WTC11 (cell line): ENCODE data around the gene INTS12. TPM values are rescaled to one million over a fixed set of nuclear protein-coding genes. Genes with fewer than 3 reads are reported as not detected.
"Not testable (repeated sequence)": the region's sequence is repeated elsewhere in the genome, so short reads cannot be mapped to it uniquely, and the experiment has no call there.

ENCODE experiments used
- ATAC-seq: fragments of 200-7000 bp; cut with Tn5 transposase; 2 replicates; pipeline ENCODE4 v1.10.0; 2021; ENCODE audit warnings: mild to moderate bottlenecking, moderate library complexity
- CTCF ChIA-PET: fragments of 300-600 bp; sonication (Branson Sonifier 250); formaldehyde crosslinking; loops from one replicate; lab custom pipeline; 2021; ENCODE audit warnings: antibody characterized with exemption; lab: Charles Lee
- POLR2A ChIA-PET: fragments of 350-600 bp; sonication (Branson Sonifier 250); formaldehyde crosslinking; loops from one replicate; lab custom pipeline; 2021; ENCODE audit warnings: antibody characterized with exemption; lab: Charles Lee
- DNase-seq: peaks from one replicate; pipeline ENCODE4 v3.0.0; 2021; ENCODE audit warnings: low spot score
- H3K27ac Mint-ChIP-seq: 2 replicates; pipeline ENCODE4 v1.8.0; 2021; ENCODE audit warnings: mixed read lengths
- H3K27me3 Mint-ChIP-seq: 2 replicates; pipeline ENCODE4 v1.8.0; 2021; ENCODE audit warnings: low read depth, mild to moderate bottlenecking, moderate library complexity, mixed read lengths
- H3K36me3 Mint-ChIP-seq: 2 replicates; pipeline ENCODE4 v1.8.0; 2021; ENCODE audit warnings: mixed read lengths
- H3K4me1 Mint-ChIP-seq: 2 replicates; pipeline ENCODE4 v1.8.0; 2022; ENCODE audit warnings: mixed read lengths
- H3K4me3 Mint-ChIP-seq: 2 replicates; pipeline ENCODE4 v1.8.0; 2021; ENCODE audit warnings: mild to moderate bottlenecking, moderate library complexity, mixed read lengths
- H3K9me3 Mint-ChIP-seq: 2 replicates; pipeline ENCODE4 v1.8.0; 2021; ENCODE audit warnings: mixed read lengths
- ATF3 ChIP-seq: sonication (generic); formaldehyde crosslinking; conservative IDR thresholded peaks from 2 replicates; pipeline ENCODE4 v1.8.1; 2022; ENCODE audit warnings: mild to moderate bottlenecking, missing genetic modification reagents
- CREM ChIP-seq: sonication (generic); formaldehyde crosslinking; IDR thresholded peaks from 2 replicates; pipeline ENCODE4 v1.8.1; 2022; ENCODE audit warnings: mild to moderate bottlenecking, missing genetic modification reagents, moderate library complexity
- E2F4 ChIP-seq: sonication (generic); formaldehyde crosslinking; IDR thresholded peaks from 2 replicates; pipeline ENCODE4 v1.8.1; 2022; ENCODE audit warnings: low read depth, mild to moderate bottlenecking, moderate library complexity, missing genetic modification reagents, borderline replicate concordance
- E2F5 ChIP-seq: sonication (generic); formaldehyde crosslinking; IDR thresholded peaks from 2 replicates; pipeline ENCODE4 v1.8.1; 2022; ENCODE audit warnings: mild to moderate bottlenecking, moderate library complexity, missing genetic modification reagents
- ELF4 ChIP-seq: sonication (generic); formaldehyde crosslinking; IDR thresholded peaks from 2 replicates; pipeline ENCODE4 v1.8.1; 2022; ENCODE audit warnings: low read depth, mild to moderate bottlenecking, moderate library complexity, missing genetic modification reagents
- FOXK1 ChIP-seq: sonication (generic); formaldehyde crosslinking; IDR thresholded peaks from 2 replicates; pipeline ENCODE4 v1.8.0; 2022; ENCODE audit warnings: mild to moderate bottlenecking, moderate library complexity, missing genetic modification reagents
- FOXP1 ChIP-seq: sonication (generic); formaldehyde crosslinking; IDR thresholded peaks from 2 replicates; pipeline ENCODE4 v1.8.0; 2022; ENCODE audit warnings: missing genetic modification reagents, mild to moderate bottlenecking, moderate library complexity, borderline replicate concordance
- IRF1 ChIP-seq: sonication (generic); formaldehyde crosslinking; IDR thresholded peaks from 2 replicates; pipeline ENCODE4 v1.8.0; 2023; ENCODE audit warnings: missing genetic modification reagents
- IRF2 ChIP-seq: sonication (generic); formaldehyde crosslinking; IDR thresholded peaks from 2 replicates; pipeline ENCODE4 v1.8.0; 2022; ENCODE audit warnings: low read depth, missing genetic modification reagents, borderline replicate concordance
- JUN ChIP-seq: sonication (generic); formaldehyde crosslinking; IDR thresholded peaks from 2 replicates; pipeline ENCODE4 v1.8.0; 2023; ENCODE audit warnings: mild to moderate bottlenecking, missing genetic modification reagents
- KAT7 ChIP-seq: sonication (generic); formaldehyde crosslinking; IDR thresholded peaks from 2 replicates; pipeline ENCODE4 v1.8.1; 2023; ENCODE audit warnings: missing genetic modification reagents, mild to moderate bottlenecking, borderline replicate concordance
- NFYB ChIP-seq: sonication (generic); formaldehyde crosslinking; conservative IDR thresholded peaks from 2 replicates; pipeline ENCODE4 v1.8.0; 2022; ENCODE audit warnings: low read depth, missing genetic modification reagents
- NR1H2 ChIP-seq: sonication (generic); formaldehyde crosslinking; IDR thresholded peaks from 2 replicates; pipeline ENCODE4 v1.9.0; 2021; ENCODE audit warnings: mild to moderate bottlenecking, moderate library complexity, missing genetic modification reagents
- PRDM15 ChIP-seq: sonication (generic); formaldehyde crosslinking; IDR thresholded peaks from 2 replicates; pipeline ENCODE4 v1.8.0; 2022; ENCODE audit warnings: missing genetic modification reagents
- PREB ChIP-seq: sonication (generic); formaldehyde crosslinking; IDR thresholded peaks from 2 replicates; pipeline ENCODE4 v1.8.1; 2022; ENCODE audit warnings: mild to moderate bottlenecking, missing genetic modification reagents, moderate library complexity, borderline replicate concordance
- RELA ChIP-seq: sonication (generic); formaldehyde crosslinking; IDR thresholded peaks from 2 replicates; pipeline ENCODE4 v1.8.1; 2022; ENCODE audit warnings: missing genetic modification reagents, mild to moderate bottlenecking, borderline replicate concordance
- ZNF138 ChIP-seq: sonication (generic); formaldehyde crosslinking; conservative IDR thresholded peaks from 2 replicates; pipeline ENCODE4 v1.8.1; 2022; ENCODE audit warnings: mild to moderate bottlenecking, moderate library complexity, missing genetic modification reagents
- ZNF263 ChIP-seq: sonication (generic); formaldehyde crosslinking; IDR thresholded peaks from 2 replicates; pipeline ENCODE4 v1.8.1; 2022; ENCODE audit warnings: low read depth, mild to moderate bottlenecking, moderate library complexity, missing genetic modification reagents
- ZNF317 ChIP-seq: sonication (generic); formaldehyde crosslinking; IDR thresholded peaks from 2 replicates; pipeline ENCODE4 v1.8.1; 2023; ENCODE audit warnings: low read depth, mild to moderate bottlenecking, moderate library complexity, missing genetic modification reagents, borderline replicate concordance
- ZNF416 ChIP-seq: fragments of 250-450 bp; sonication (Bioruptor Pico); IDR thresholded peaks from 2 replicates; pipeline ENCODE4 v1.9.0; 2021; ENCODE audit warnings: mild to moderate bottlenecking, inconsistent platforms
- ZNF512 ChIP-seq: sonication (generic); formaldehyde crosslinking; IDR thresholded peaks from 2 replicates; pipeline ENCODE4 v1.8.1; 2022; ENCODE audit warnings: missing genetic modification reagents, borderline replicate concordance
- total RNA-seq: library from RNA; stranded (reverse); gene quantifications from 3 replicates; pipeline ENCODE4 v1.2.3, GENCODE V29; 2021

The INTS12 gene
- total RNA-seq, 1 experiment from 2014 or later, result 10.0 TPM

GRCh38 chr4:105698607-105699006 lies 9.9 kb downstream of the INTS12 start (continued):
- TF ChIP-seq NFYB (CRISPR knock-in tag), result no peak
- no peak for TF ChIP-seq ZNF138 (CRISPR knock-in tag)
- no peak for TF ChIP-seq ZNF263 (CRISPR knock-in tag)
- TF ChIP-seq ZNF317 (CRISPR knock-in tag), result no peak
- TF ChIP-seq JUN, result no peak
- no peak for TF ChIP-seq E2F4 (CRISPR knock-in tag)
- TF ChIP-seq CREM, result no peak
- TF ChIP-seq IRF1 (CRISPR knock-in tag), result no peak
- TF ChIP-seq RELA (CRISPR knock-in tag), result no peak
- TF ChIP-seq PRDM15 (CRISPR knock-in tag), result no peak
- no peak for TF ChIP-seq PREB (CRISPR knock-in tag)
- no peak for TF ChIP-seq IRF2 (CRISPR knock-in tag)
- no peak for TF ChIP-seq ELF4 (CRISPR knock-in tag)

- POLR2A ChIA-PET, result interaction anchor here (0.6 kb wide), 1 partner anchor 599 kb away, joined by 3 read pairs; no protein-coding TSS in a partner anchor
- H3K9me3 Mint-ChIP-seq, ATAC-seq, CTCF ChIA-PET, H3K27ac Mint-ChIP-seq, H3K27me3 Mint-ChIP-seq, H3K4me1 Mint-ChIP-seq, H3K4me3 Mint-ChIP-seq, H3K36me3 Mint-ChIP-seq, DNase-seq: not testable (repeated sequence)
These were observed 12.7 kb downstream of the INTS12 start for GRCh38 chr4:105695832-105696231.

GRCh38 chr4:105694812-105695211 lies 13.7 kb downstream of the INTS12 start:
- DNase-seq, H3K4me1 Mint-ChIP-seq, H3K36me3 Mint-ChIP-seq, H3K27ac Mint-ChIP-seq, H3K4me3 Mint-ChIP-seq, H3K9me3 Mint-ChIP-seq, ATAC-seq, POLR2A ChIA-PET, H3K27me3 Mint-ChIP-seq: not testable (repeated sequence)
- CTCF ChIA-PET, result interaction anchor here (0.6 to 0.8 kb wide), 3 partner anchors 221 to 691 kb away, joined by 4 to 7 read pairs (median 4); partner anchors contain the start of gene PPA2

- Mint-ChIP-seq H3K9me3 (no peaks in the 10 kb centered on the region), H3K27ac (no peak overlapping the region), H3K36me3 (no peaks in the 10 kb centered on the region), H3K4me3 (no peak overlapping the region), H3K27me3 (no peaks in the 10 kb centered on the region), H3K4me1 (no peaks in the 10 kb centered on the region)
- ChIA-PET CTCF (no interaction called here), POLR2A (no interaction called here)
- no peak for ATAC-seq
- no peak for DNase-seq
- TF ChIP-seq ZNF512 (CRISPR knock-in tag), result no peak
- TF ChIP-seq FOXK1, result no peak
- TF ChIP-seq KAT7, result no peak
- no peak for TF ChIP-seq E2F5 (CRISPR knock-in tag)
- no peak for TF ChIP-seq FOXP1 (CRISPR knock-in tag)
- no peak for TF ChIP-seq CREM
- no peak for TF ChIP-seq ZNF416 (CRISPR knock-in tag)
- TF ChIP-seq ATF3, result no peak
- no peak for TF ChIP-seq NR1H2
These were observed 21.9 kb downstream of the INTS12 start for GRCh38 chr4:105686571-105686970.
